H9 (cell line): Measurements from ENCODE around the gene WDR5B. TPM values are rescaled to one million over a fixed set of nuclear protein-coding genes. Genes with fewer than 3 reads are reported as not detected.

Experiments used
- DNase-seq: peaks from one replicate; pipeline ENCODE4 v3.0.0-alpha.2; 2017
- H2AFZ ChIP-seq: one replicate; pipeline ENCODE4 v1.6.1; 2013; ENCODE audit warnings: mild to moderate bottlenecking, low read length, control low read depth, moderate library complexity
- H2AK5ac ChIP-seq: 2 replicates; pipeline ENCODE4 v1.6.1; 2013; ENCODE audit warnings: low read length, control low read depth, mixed read lengths; ENCODE audit not compliant: insufficient read length
- H2BK120ac ChIP-seq: one replicate; pipeline ENCODE4 v1.6.1; 2013; ENCODE audit warnings: low read depth, mild to moderate bottlenecking, low read length, control low read depth, inconsistent platforms; ENCODE audit not compliant: poor library complexity, severe bottlenecking
- H2BK12ac ChIP-seq: 2 replicates; pipeline ENCODE4 v1.6.1; 2013; ENCODE audit warnings: low read length, control low read depth, mixed read lengths, low read depth; ENCODE audit not compliant: insufficient read length
- H2BK15ac ChIP-seq: 2 replicates; pipeline ENCODE4 v1.6.1; 2013; ENCODE audit warnings: low read depth, low read length, control low read depth
- H2BK20ac ChIP-seq: one replicate; pipeline ENCODE4 v1.6.1; 2013; ENCODE audit warnings: low read depth, mild to moderate bottlenecking, low read length, control low read depth, inconsistent platforms; ENCODE audit not compliant: poor library complexity, severe bottlenecking
- H2BK5ac ChIP-seq: 2 replicates; pipeline ENCODE4 v1.6.1; 2013; ENCODE audit warnings: low read length, control low read depth, mixed read lengths; ENCODE audit not compliant: insufficient read length
- H3K14ac ChIP-seq: 2 replicates; pipeline ENCODE4 v1.6.1; 2013; ENCODE audit warnings: low read length, control low read depth; ENCODE audit not compliant: insufficient read depth
- H3K18ac ChIP-seq: 2 replicates; pipeline ENCODE4 v1.6.1; 2013; ENCODE audit warnings: low read depth, mild to moderate bottlenecking, mixed read lengths, low read length, control low read depth; ENCODE audit not compliant: insufficient read length
- H3K23ac ChIP-seq: 2 replicates; pipeline ENCODE4 v1.6.1; 2013; ENCODE audit warnings: low read length, control low read depth, mixed read lengths, low read depth; ENCODE audit not compliant: insufficient read length
- H3K23me2 ChIP-seq: 2 replicates; pipeline ENCODE4 v1.6.1; 2013; ENCODE audit warnings: low read depth, mild to moderate bottlenecking, mixed read lengths, low read length, control low read depth; ENCODE audit not compliant: insufficient read length, poor library complexity, severe bottlenecking
- H3K27ac ChIP-seq: 2 replicates; pipeline ENCODE4 v1.5.1; 2013; ENCODE audit warnings: low read length, control low read depth, mixed read lengths, low read depth; ENCODE audit not compliant: insufficient read length
- H3K27me3 ChIP-seq: 2 replicates; pipeline ENCODE4 v1.6.1; 2013; ENCODE audit warnings: low read length, control low read depth, inconsistent platforms; ENCODE audit not compliant: insufficient read depth
- H3K4ac ChIP-seq: 2 replicates; pipeline ENCODE4 v1.6.1; 2013; ENCODE audit warnings: low read depth, mild to moderate bottlenecking, control low read depth, inconsistent platforms, low read length, moderate library complexity
- H3K4me1 ChIP-seq: 2 replicates; pipeline ENCODE4 v1.6.1; 2013; ENCODE audit warnings: low read length, control low read depth, inconsistent platforms; ENCODE audit not compliant: insufficient read depth
- H3K4me2 ChIP-seq: 2 replicates; pipeline ENCODE4 v1.6.1; 2013; ENCODE audit warnings: low read length, control low read depth, mixed read lengths; ENCODE audit not compliant: insufficient read length, insufficient read depth
- H3K56ac ChIP-seq: 2 replicates; pipeline ENCODE4 v1.6.1; 2013; ENCODE audit warnings: low read depth, mild to moderate bottlenecking, mixed read lengths, low read length, control low read depth; ENCODE audit not compliant: insufficient read length
- H3K79me1 ChIP-seq: 2 replicates; pipeline ENCODE4 v1.6.1; 2013; ENCODE audit warnings: low read depth, mild to moderate bottlenecking, moderate library complexity, low read length, control low read depth, inconsistent platforms; ENCODE audit not compliant: insufficient read depth, poor library complexity, severe bottlenecking
- H3K79me2 ChIP-seq: 2 replicates; pipeline ENCODE4 v1.6.1; 2013; ENCODE audit warnings: low read length, control low read depth, inconsistent platforms; ENCODE audit not compliant: insufficient read depth
- H3K9ac ChIP-seq: 2 replicates; pipeline ENCODE4 v1.6.1; 2013; ENCODE audit warnings: low read length, control low read depth, mixed read lengths; ENCODE audit not compliant: insufficient read length; ENCODE audit errors: extremely low read depth
- H3K9me3 ChIP-seq: one replicate; pipeline ENCODE4 v1.6.1; 2013; ENCODE audit warnings: low read depth, low read length, inconsistent platforms; ENCODE audit not compliant: control insufficient read depth
- H3T11ph ChIP-seq: one replicate; pipeline ENCODE4 v1.6.1; 2013; ENCODE audit warnings: mild to moderate bottlenecking, low read length, control low read depth, inconsistent platforms
- H4K20me1 ChIP-seq: one replicate; pipeline ENCODE4 v1.6.1; 2013; ENCODE audit not compliant: control insufficient read depth, insufficient read length, insufficient read depth
- H4K5ac ChIP-seq: 2 replicates; pipeline ENCODE4 v1.6.1; 2013; ENCODE audit warnings: low read depth, mild to moderate bottlenecking, mixed read lengths, low read length, control low read depth; ENCODE audit not compliant: insufficient read length
- H4K8ac ChIP-seq: replicated peaks from 2 replicates; pipeline ENCODE4 v1.6.1; 2013; ENCODE audit warnings: low read length, control low read depth, mixed read lengths, low read depth; ENCODE audit not compliant: insufficient read length
- H4K91ac ChIP-seq: 2 replicates; pipeline ENCODE4 v1.6.1; 2013; ENCODE audit warnings: low read depth, mild to moderate bottlenecking, moderate library complexity, mixed read lengths, low read length, control low read depth; ENCODE audit not compliant: insufficient read length
- H3K27ac Mint-ChIP-seq, 3 experiments: 2 replicates in 2 of 3; 3 replicates in 1 of 3; pipeline ENCODE4 v1.8.0; 2020 to 2021; ENCODE audit warnings: mixed read lengths in 3 of 3, mild to moderate bottlenecking in 1 of 3, moderate library complexity in 1 of 3
- H3K27me3 Mint-ChIP-seq: 2 replicates; pipeline ENCODE4 v1.8.0; 2021; ENCODE audit warnings: low read depth, mild to moderate bottlenecking, moderate library complexity, mixed read lengths
- H3K36me3 Mint-ChIP-seq, 3 experiments: 2 replicates in 2 of 3; 3 replicates in 1 of 3; pipeline ENCODE4 v1.8.0; 2020 to 2021; ENCODE audit warnings: low read depth in 3 of 3, mixed read lengths in 3 of 3; ENCODE audit not compliant: insufficient read depth in 1 of 3
- H3K4me1 Mint-ChIP-seq, 2 experiments: 2 replicates each; pipeline ENCODE4 v1.8.0; 2020; ENCODE audit warnings: mixed read lengths in 2 of 2
- H3K4me3 Mint-ChIP-seq, 2 experiments: 2 replicates in 1 of 2; 3 replicates in 1 of 2; pipeline ENCODE4 v1.8.0; 2020 to 2021; ENCODE audit warnings: mild to moderate bottlenecking in 2 of 2, mixed read lengths in 2 of 2, moderate library complexity in 1 of 2
- H3K9me3 Mint-ChIP-seq, 2 experiments: 2 replicates in 1 of 2; 3 replicates in 1 of 2; pipeline ENCODE4 v1.8.0; 2020; ENCODE audit warnings: mild to moderate bottlenecking in 2 of 2, mixed read lengths in 2 of 2, moderate library complexity in 1 of 2
- CTCF ChIP-seq: fragments of 200-600 bp; sonication (generic); conservative IDR thresholded peaks from 3 replicates; pipeline ENCODE4 v1.8.0; 2021; ENCODE audit warnings: antibody characterized with exemption, mild to moderate bottlenecking
- WGBS: extraction: QIAGEN DNeasy Blood & Tissue Kit; methylation state at CpG from one replicate; pipeline ENCODE4 v1.1.7; 2013; ENCODE audit warnings: missing lambda C conversion rate, low lambda C conversion rate, mixed read lengths; ENCODE audit not compliant: insufficient read length; ENCODE audit errors: extremely low coverage; 5-methylcytosine and 5-hydroxymethylcytosine counted together
- total RNA-seq: library from RNA; stranded (reverse); gene quantifications from 2 replicates; pipeline ENCODE4 v1.2.1, GENCODE V29; 2021

The WDR5B gene
- total RNA-seq, 1 experiment from 2014 or later = 3.7 TPM

GRCh38 chr3:122405015-122405414 is 10.8 kb downstream of the WDR5B start:
- Histone ChIP-seq H2BK120ac (no peak overlapping the region), H4K8ac (no peak overlapping the region), H3K4me1 (no peaks in the 10 kb centered on the region), H3K4me2 (no peak overlapping the region), H3K23me2 (no peaks in the 10 kb centered on the region), H3K4ac (no peak overlapping the region), H3K18ac (no peak overlapping the region), H2BK12ac (no peak overlapping the region), H2AK5ac (no peak overlapping the region), H3K9me3 (no peaks in the 10 kb centered on the region), H2BK15ac (no peak overlapping the region), H4K91ac (no peak overlapping the region), H3K27me3 (no peaks in the 10 kb centered on the region), H4K5ac (no peak overlapping the region), H3K79me1 (no peaks in the 10 kb centered on the region), H2BK5ac (no peak overlapping the region), H3T11ph (no peak overlapping the region), H3K9ac (no peak overlapping the region), H2BK20ac (no peak overlapping the region), H2AFZ (no peak overlapping the region), H3K23ac (no peak overlapping the region), H3K79me2 (no peaks in the 10 kb centered on the region), H3K14ac (no peak overlapping the region), H3K56ac (no peak overlapping the region), H4K20me1 (no peaks in the 10 kb centered on the region), H3K27ac (no peak overlapping the region)
- Mint-ChIP-seq H3K4me1 (no peaks in the 10 kb centered on the region), H3K27me3 (no peaks in the 10 kb centered on the region), H3K36me3 (peaks cover 8 to 49% (median 38%) of the 10 kb centered on the region in 3 experiments; a peak in 5 of 7 replicates), H3K4me3 (no peak overlapping the region), H3K9me3 (no peaks in the 10 kb centered on the region), H3K27ac (no peak overlapping the region)
- DNase-seq = no peak
- TF ChIP-seq CTCF = no peak
- WGBS = no CpG with 5 or more reads among the region's 3 CpGs
